Ovary (tissue), 9 donors: ENCODE data around the gene BTG2. TPM values are rescaled to one million over a fixed set of nuclear protein-coding genes. Genes with fewer than 3 reads are reported as not detected.

Source experiments
- DNase-seq, 5 donors: peaks; one replicate each; pipeline ENCODE4 v3.0.0-alpha.2; 2019 to 2020
- H3K27ac ChIP-seq, 2 donors: fragments of 200-600 bp; one replicate each; pipeline versions ENCODE4 v1.5.1 to v1.8.0; 2019 to 2022
- H3K27me3 ChIP-seq: fragments of 200-600 bp; one replicate; pipeline ENCODE4 v1.8.0; 2022
- H3K36me3 ChIP-seq: fragments of 200-600 bp; sonication (generic); one replicate; pipeline ENCODE4 v1.5.1; 2019
- H3K4me1 ChIP-seq: one replicate; pipeline ENCODE4 v1.8.1; 2013; ENCODE audit warnings: mild to moderate bottlenecking, moderate library complexity; ENCODE audit not compliant: insufficient read depth
- H3K4me3 ChIP-seq: fragments of 200-600 bp; sonication (generic); one replicate; pipeline ENCODE4 v1.5.1; 2017
- H3K9me3 ChIP-seq, 2 donors: fragments of 200-600 bp in 1 of 2; sonication (generic) in 1 of 2; one replicate each; pipeline versions ENCODE4 v1.5.1 to v1.8.1; 2013 to 2019; ENCODE audit warnings: mild to moderate bottlenecking in 1 of 2, moderate library complexity in 1 of 2
- EP300 ChIP-seq: sonication (generic); formaldehyde crosslinking; IDR thresholded peaks from one replicate; pipeline ENCODE4 v1.6.1; 2017; ENCODE audit warnings: antibody characterized with exemption
- POLR2A ChIP-seq: fragments of 450-650 bp; IDR thresholded peaks from one replicate; pipeline ENCODE4 v1.6.1; 2017; ENCODE audit warnings: antibody characterized with exemption, mild to moderate bottlenecking, moderate library complexity
- WGBS, 3 donors: extraction: QIAGEN DNeasy Blood & Tissue Kit in 1 of 3; methylation state at CpG; one replicate each; pipeline versions ENCODE4 v1.1.5 to v1.1.7; 2013 to 2017; 5-methylcytosine and 5-hydroxymethylcytosine counted together
- intact Hi-C, 4 donors: fragments of 100-400 bp; cut with DNase I; formaldehyde crosslinking; loops; one replicate each; pipeline versions ENCODE4 v1.11.0 to v1.15.1; 2022 to 2023
- polyA plus RNA-seq, 2 donors: library from polyadenylated mRNA; stranded (reverse); fragments of 200-250 nt in 1 of 2; fragments of 350-450 nt in 1 of 2; fragmentation: Illumina TruSeq in 1 of 2; extraction: RNeasy Lipid Tissue Mini Kit (QIAGEN cat#74804) in 1 of 2; gene quantifications; one replicate each; pipeline ENCODE4 v1.2.3, GENCODE V29; 2013 to 2014
- total RNA-seq, 7 donors: library from RNA; depleted of rRNA in 2 of 7; stranded (reverse); fragments of >200 nt in 2 of 7; fragmentation: NEBNext Ultra II Directional in 3 of 7; extraction: Animal tissue kit (Norgen Biotek cat#: 25700) in 3 of 7; gene quantifications; one replicate each; pipeline versions ENCODE4 v1.1.0 to v1.2.4, GENCODE V29; 2016 to 2023
- TF ChIP-seq, protein P1 (sequence below), 3 donors: fragments of 450-650 bp in 2 of 3; fragments of 200-600 bp in 1 of 3; IDR thresholded peaks; one replicate each; pipeline versions ENCODE4 v1.5.1 to v1.8.0; 2016 to 2022; ENCODE audit warnings: antibody characterized with exemption in 3 of 3, mild to moderate bottlenecking in 1 of 3
- donor health status: DM: no; HTN: no; CAD: no; lungs with moderate emphysema.
- donor health status: DM: no; HTN: no; CAD: no.
- donor health status: Bipolar disorder and iron deficiency.
- donor health status: DM: yes; HTN: yes; CAD: no.
- donor health status: DM: no; HTN: no; CAD: no.
- donor health status: DM: yes; HTN: yes; CAD: no.

The BTG2 gene
- total and polyA plus RNA-seq, 9 donors = 113 to 395 (median 202) TPM

GRCh38 chr1:203287898-203288297 lies 17.4 kb upstream of the BTG2 start:
- H3K27ac ChIP-seq = peak overlapping the region; percentile 62 to 90
- no peak overlapping the region for H3K4me3 ChIP-seq
- peaks cover 23% of the 10 kb centered on the region for H3K4me1 ChIP-seq
- DNase-seq = peak in 1 of 5 donors; percentile 15
- no peaks in the 10 kb centered on the region for H3K9me3 ChIP-seq
- H3K36me3 ChIP-seq = no peaks in the 10 kb centered on the region
- TF ChIP-seq POLR2A = no peak
- TF ChIP-seq, protein P1, sequence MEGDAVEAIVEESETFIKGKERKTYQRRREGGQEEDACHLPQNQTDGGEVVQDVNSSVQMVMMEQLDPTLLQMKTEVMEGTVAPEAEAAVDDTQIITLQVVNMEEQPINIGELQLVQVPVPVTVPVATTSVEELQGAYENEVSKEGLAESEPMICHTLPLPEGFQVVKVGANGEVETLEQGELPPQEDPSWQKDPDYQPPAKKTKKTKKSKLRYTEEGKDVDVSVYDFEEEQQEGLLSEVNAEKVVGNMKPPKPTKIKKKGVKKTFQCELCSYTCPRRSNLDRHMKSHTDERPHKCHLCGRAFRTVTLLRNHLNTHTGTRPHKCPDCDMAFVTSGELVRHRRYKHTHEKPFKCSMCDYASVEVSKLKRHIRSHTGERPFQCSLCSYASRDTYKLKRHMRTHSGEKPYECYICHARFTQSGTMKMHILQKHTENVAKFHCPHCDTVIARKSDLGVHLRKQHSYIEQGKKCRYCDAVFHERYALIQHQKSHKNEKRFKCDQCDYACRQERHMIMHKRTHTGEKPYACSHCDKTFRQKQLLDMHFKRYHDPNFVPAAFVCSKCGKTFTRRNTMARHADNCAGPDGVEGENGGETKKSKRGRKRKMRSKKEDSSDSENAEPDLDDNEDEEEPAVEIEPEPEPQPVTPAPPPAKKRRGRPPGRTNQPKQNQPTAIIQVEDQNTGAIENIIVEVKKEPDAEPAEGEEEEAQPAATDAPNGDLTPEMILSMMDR (IDR thresholded peaks at IDR 0.05) = no peak
- TF ChIP-seq EP300 = no peak
- H3K27me3 ChIP-seq = no peaks in the 10 kb centered on the region
- 86 to 88% (median 88%) methylated on average over 5 of the region's 5 CpGs for WGBS, 3 donors
- intact Hi-C loops = no loop called here

- H3K4me1 ChIP-seq = peaks cover 23% of the 10 kb centered on the region
- no peak overlapping the region for H3K4me3 ChIP-seq
- H3K27ac ChIP-seq = peak overlapping the region; percentile 62 to 90
- no peaks in the 10 kb centered on the region for H3K27me3 ChIP-seq
- WGBS, 3 donors = 47 to 83% (median 55%) methylated on average over 7 of the region's 7 CpGs
- H3K9me3 ChIP-seq = no peaks in the 10 kb centered on the region
- DNase-seq = no peak
- intact Hi-C loops = no loop called here
- no peaks in the 10 kb centered on the region for H3K36me3 ChIP-seq
- no peak for TF ChIP-seq POLR2A
- TF ChIP-seq, protein P1 (IDR thresholded peaks at IDR 0.05) = no peak
- no peak for TF ChIP-seq EP300
Measured at GRCh38 chr1:203288400-203288799, 16.9 kb upstream of the BTG2 start.

DNA sequence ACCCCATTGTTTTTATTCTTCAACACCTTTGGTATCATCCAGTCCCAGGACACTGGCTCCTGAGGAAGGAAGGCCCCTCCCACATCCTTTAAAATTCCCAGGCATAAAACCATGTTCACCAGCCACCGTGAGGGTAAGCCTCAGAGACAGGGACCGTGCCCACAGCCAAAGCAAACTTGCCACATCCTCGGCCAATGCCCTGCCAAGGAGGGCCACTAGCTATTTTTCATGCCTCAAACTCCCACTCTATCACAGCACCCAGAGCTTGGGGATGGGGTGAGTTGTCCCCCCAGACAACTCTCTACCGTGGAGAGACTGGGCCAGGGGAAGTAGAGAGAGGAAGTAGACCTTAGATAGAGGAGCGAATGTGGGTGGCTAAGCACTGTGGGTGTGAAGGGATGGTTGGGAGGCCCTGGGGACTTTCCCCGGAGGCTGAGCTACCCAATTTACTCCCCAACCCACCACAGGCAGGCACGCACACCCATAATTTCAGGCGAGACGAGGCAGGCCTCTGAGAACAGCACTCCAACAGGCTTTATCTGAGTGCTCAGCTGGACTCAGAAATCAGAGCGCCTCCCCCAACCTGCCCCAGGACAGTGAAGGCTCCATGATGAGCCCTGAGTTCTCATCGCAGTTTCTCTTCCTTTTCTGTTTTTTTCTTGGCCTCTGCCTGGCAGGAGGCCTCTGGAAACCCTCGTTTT lies 15.9 kb upstream of the BTG2 start:
- peak in 3 of 5 donors; percentile 41 to 64 (median 55) for DNase-seq
- WGBS, 3 donors = 35 to 51% (median 44%) methylated on average over 12 of the region's 12 CpGs
- Histone ChIP-seq H3K4me3 (no peak overlapping the region), H3K27me3 (no peaks in the 10 kb centered on the region), H3K4me1 (peaks cover 23% of the 10 kb centered on the region), H3K36me3 (no peaks in the 10 kb centered on the region), H3K27ac (peak overlapping the region; percentile 90 to 94), H3K9me3 (no peaks in the 10 kb centered on the region)
- intact Hi-C loops = no loop called here
- TF ChIP-seq, protein P1 (IDR thresholded peaks at IDR 0.05) = peak in 1 of 3 donors; percentile 4
- TF ChIP-seq POLR2A = no peak

- intact Hi-C loops = no loop called here
- DNase-seq = no peak
- H3K4me3 ChIP-seq = no peak overlapping the region
- H3K9me3 ChIP-seq = no peaks in the 10 kb centered on the region
- H3K27ac ChIP-seq = peak overlapping the region; percentile 90 to 94
- H3K4me1 ChIP-seq = peaks cover 23% of the 10 kb centered on the region
- WGBS, 3 donors = 36 to 40% (median 38%) methylated on average over 2 of the region's 2 CpGs
- no peak for TF ChIP-seq EP300
- TF ChIP-seq, protein P1 (IDR thresholded peaks at IDR 0.05) = peak in 1 of 3 donors; percentile 1
- no peaks in the 10 kb centered on the region for H3K27me3 ChIP-seq
- no peaks in the 10 kb centered on the region for H3K36me3 ChIP-seq
Measured at GRCh38 chr1:203289982-203290260, 15.4 kb upstream of the BTG2 start.
